Astrocyte (in vitro differentiated cells and primary cell): ENCODE results near the gene HEXD. TPM values are rescaled to one million over a fixed set of nuclear protein-coding genes. Genes with fewer than 3 reads are reported as not detected.

ENCODE experiments used
- DNase-seq: peaks from one replicate; pipeline ENCODE4 v3.0.0-alpha.2; 2010; ENCODE audit warnings: low read depth
- FAIRE-seq: peaks from 2 replicates; lab custom pipeline; 2011; peaks lifted over from hg19 to GRCh38; lab: Jason Lieb, UNC
- H2AFZ ChIP-seq: 2 replicates; pipeline ENCODE4 v1.6.0; 2012; ENCODE audit warnings: low read depth, low read length, inconsistent platforms
- H3K27ac ChIP-seq: 2 replicates; pipeline ENCODE4 v1.5.1; 2011; ENCODE audit warnings: low read depth, low read length, inconsistent platforms
- H3K27me3 ChIP-seq: 2 replicates; pipeline ENCODE4 v1.6.0; 2011; ENCODE audit warnings: low read length, inconsistent platforms; ENCODE audit not compliant: insufficient read depth
- H3K36me3 ChIP-seq: 2 replicates; pipeline ENCODE4 v1.5.1; 2011; ENCODE audit warnings: low read length, inconsistent platforms; ENCODE audit not compliant: insufficient read depth
- H3K4me1 ChIP-seq: 2 replicates; pipeline ENCODE4 v1.5.1; 2011; ENCODE audit warnings: low read length, inconsistent platforms; ENCODE audit not compliant: insufficient read depth
- H3K4me2 ChIP-seq: 2 replicates; pipeline ENCODE4 v1.6.0; 2012; ENCODE audit warnings: low read length, inconsistent platforms
- H3K4me3 ChIP-seq: 2 replicates; pipeline ENCODE4 v1.5.1; 2011; ENCODE audit warnings: low read depth, mild to moderate bottlenecking, low read length, inconsistent platforms; ENCODE audit not compliant: insufficient read depth
- H3K79me2 ChIP-seq: 2 replicates; pipeline ENCODE4 v1.6.0; 2012; ENCODE audit warnings: mild to moderate bottlenecking, low read length, inconsistent platforms; ENCODE audit not compliant: insufficient read depth
- H3K9ac ChIP-seq: 2 replicates; pipeline ENCODE4 v1.6.0; 2012; ENCODE audit warnings: mild to moderate bottlenecking, low read length, inconsistent platforms
- H3K9me3 ChIP-seq: 2 replicates; pipeline ENCODE4 v1.5.1; 2012; ENCODE audit warnings: low read depth, mild to moderate bottlenecking, low read length, inconsistent platforms; ENCODE audit not compliant: insufficient read depth
- H4K20me1 ChIP-seq: 2 replicates; pipeline ENCODE4 v1.6.0; 2012; ENCODE audit warnings: low read length, inconsistent platforms; ENCODE audit not compliant: insufficient read depth
- H3K27ac Mint-ChIP-seq: one replicate; pipeline ENCODE4 v1.8.0; 2021; ENCODE audit warnings: mild to moderate bottlenecking, mixed read lengths; ENCODE audit not compliant: unreplicated experiment
- H3K27me3 Mint-ChIP-seq: one replicate; pipeline ENCODE4 v1.8.0; 2021; ENCODE audit warnings: low read depth, mixed read lengths; ENCODE audit not compliant: unreplicated experiment
- H3K36me3 Mint-ChIP-seq: one replicate; pipeline ENCODE4 v1.8.0; 2021; ENCODE audit warnings: low read depth, mixed read lengths; ENCODE audit not compliant: unreplicated experiment
- H3K4me1 Mint-ChIP-seq: one replicate; pipeline ENCODE4 v1.8.0; 2021; ENCODE audit warnings: low read depth, mixed read lengths; ENCODE audit not compliant: unreplicated experiment
- H3K4me3 Mint-ChIP-seq: one replicate; pipeline ENCODE4 v1.8.0; 2021; ENCODE audit warnings: mild to moderate bottlenecking, moderate library complexity, mixed read lengths; ENCODE audit not compliant: unreplicated experiment
- H3K9me3 Mint-ChIP-seq: one replicate; pipeline ENCODE4 v1.8.0; 2021; ENCODE audit warnings: mild to moderate bottlenecking, mixed read lengths; ENCODE audit not compliant: unreplicated experiment
- EZH2 ChIP-seq: IDR thresholded peaks from 2 replicates; pipeline ENCODE4 v1.6.1; 2012; ENCODE audit warnings: mild to moderate bottlenecking, low read length, inconsistent platforms; ENCODE audit not compliant: insufficient read depth
- total RNA-seq: library from RNA; stranded (reverse); gene quantifications from 2 replicates; pipeline ENCODE4 v1.2.1, GENCODE V29; 2021
- TF ChIP-seq, protein P1 (sequence below): IDR thresholded peaks from 2 replicates; pipeline ENCODE4 v1.5.1; 2011; ENCODE audit warnings: low read depth, mild to moderate bottlenecking, inconsistent platforms, low read length, moderate library complexity; ENCODE audit not compliant: insufficient read depth

Gene HEXD
- total RNA-seq, 1 donor from 2014 or later, result 11.1 TPM

DNA sequence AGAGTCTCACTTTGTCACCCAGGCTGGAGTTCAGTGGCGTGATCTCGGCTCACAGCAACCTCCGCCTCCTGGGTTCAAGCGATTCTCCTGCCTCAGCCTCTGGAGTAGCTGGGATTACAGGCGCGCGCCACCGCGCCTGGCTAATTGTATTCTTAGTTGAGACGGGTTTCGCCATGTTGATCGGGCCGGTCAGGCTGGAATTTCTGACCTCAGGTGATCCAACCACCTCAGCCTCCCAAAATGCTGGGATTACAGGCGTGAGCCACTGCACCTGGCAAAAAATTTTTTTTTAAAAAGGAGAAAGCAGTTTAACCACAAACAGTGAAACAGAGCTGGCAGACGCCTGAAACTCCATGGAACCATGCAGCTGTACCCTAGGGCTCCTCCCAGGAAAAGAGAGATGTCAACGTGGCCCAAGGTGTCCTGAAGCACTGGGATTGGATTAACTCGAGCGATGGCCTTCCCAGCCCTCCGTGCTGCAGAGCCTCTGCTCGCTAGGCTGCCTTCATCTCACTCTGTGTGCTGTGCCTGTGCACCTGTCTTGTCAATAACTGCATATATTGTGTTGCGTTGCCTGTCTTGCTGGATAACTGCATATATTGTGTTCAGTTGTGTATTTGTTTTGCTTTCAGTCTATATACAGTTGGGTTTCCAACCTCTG is 71.8 kb downstream of the HEXD start:
- Histone ChIP-seq H4K20me1 (peaks cover 3% of the 10 kb centered on the region), H3K27ac (no peak overlapping the region), H2AFZ (no peak overlapping the region), H3K36me3 (peaks cover 3% of the 10 kb centered on the region), H3K9me3 (no peaks in the 10 kb centered on the region), H3K4me1 (peaks cover 12% of the 10 kb centered on the region), H3K9ac (no peak overlapping the region), H3K79me2 (no peaks in the 10 kb centered on the region), H3K27me3 (no peaks in the 10 kb centered on the region), H3K4me2 (no peak overlapping the region), H3K4me3 (no peak overlapping the region)
- Mint-ChIP-seq H3K36me3 (peaks cover 16% of the 10 kb centered on the region), H3K4me1 (no peaks in the 10 kb centered on the region), H3K4me3 (no peak overlapping the region), H3K9me3 (no peaks in the 10 kb centered on the region), H3K27ac (no peak overlapping the region), H3K27me3 (peaks cover 3% of the 10 kb centered on the region)
- DNase-seq, result no peak
- no peak for TF ChIP-seq EZH2
- TF ChIP-seq, protein P1, sequence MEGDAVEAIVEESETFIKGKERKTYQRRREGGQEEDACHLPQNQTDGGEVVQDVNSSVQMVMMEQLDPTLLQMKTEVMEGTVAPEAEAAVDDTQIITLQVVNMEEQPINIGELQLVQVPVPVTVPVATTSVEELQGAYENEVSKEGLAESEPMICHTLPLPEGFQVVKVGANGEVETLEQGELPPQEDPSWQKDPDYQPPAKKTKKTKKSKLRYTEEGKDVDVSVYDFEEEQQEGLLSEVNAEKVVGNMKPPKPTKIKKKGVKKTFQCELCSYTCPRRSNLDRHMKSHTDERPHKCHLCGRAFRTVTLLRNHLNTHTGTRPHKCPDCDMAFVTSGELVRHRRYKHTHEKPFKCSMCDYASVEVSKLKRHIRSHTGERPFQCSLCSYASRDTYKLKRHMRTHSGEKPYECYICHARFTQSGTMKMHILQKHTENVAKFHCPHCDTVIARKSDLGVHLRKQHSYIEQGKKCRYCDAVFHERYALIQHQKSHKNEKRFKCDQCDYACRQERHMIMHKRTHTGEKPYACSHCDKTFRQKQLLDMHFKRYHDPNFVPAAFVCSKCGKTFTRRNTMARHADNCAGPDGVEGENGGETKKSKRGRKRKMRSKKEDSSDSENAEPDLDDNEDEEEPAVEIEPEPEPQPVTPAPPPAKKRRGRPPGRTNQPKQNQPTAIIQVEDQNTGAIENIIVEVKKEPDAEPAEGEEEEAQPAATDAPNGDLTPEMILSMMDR, result no peak
- FAIRE-seq, result no peak

DNA sequence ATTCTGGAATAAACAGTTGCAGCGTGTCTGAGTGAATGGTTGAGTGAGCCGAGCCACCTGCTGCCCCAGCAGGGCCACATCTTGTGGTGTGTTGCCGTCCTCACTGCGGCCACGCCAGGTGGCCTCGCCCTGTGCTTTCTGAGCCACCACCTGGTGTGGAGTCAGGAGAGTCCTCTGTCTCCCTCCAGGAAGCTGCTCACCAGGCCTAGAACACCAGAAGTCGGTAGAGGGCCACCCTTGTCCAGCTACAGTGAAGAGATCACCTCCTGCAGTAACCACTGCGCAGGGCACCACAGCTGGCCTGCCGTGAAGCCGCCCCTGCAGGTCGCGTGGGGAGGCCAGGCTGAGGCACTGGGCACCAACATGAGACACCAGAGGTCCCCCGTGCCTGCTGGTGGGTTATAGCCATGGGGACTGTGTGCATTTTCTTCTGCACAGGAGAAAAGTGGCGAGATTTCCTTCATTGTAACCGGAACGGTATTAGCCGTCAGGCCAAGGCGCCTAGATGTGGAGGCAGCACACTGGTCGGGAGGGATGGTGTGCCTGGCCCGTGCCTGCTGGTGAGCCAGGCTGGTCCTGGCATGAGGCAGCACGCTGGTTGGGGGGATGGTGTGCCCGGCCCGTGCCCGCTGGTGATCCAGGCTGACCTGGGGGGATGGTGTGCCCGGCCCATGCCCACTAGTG is 72.5 kb downstream of the HEXD start:
- peaks cover 12% of the 10 kb centered on the region for H3K4me1 ChIP-seq
- no peaks in the 10 kb centered on the region for H3K36me3 ChIP-seq
- no peak overlapping the region for H3K4me2 ChIP-seq
- Mint-ChIP-seq H3K9me3 (no peaks in the 10 kb centered on the region), H3K27me3 (peaks cover 3% of the 10 kb centered on the region), H3K36me3 (peaks cover 14% of the 10 kb centered on the region), H3K27ac (no peak overlapping the region), H3K4me3 (no peak overlapping the region), H3K4me1 (no peaks in the 10 kb centered on the region)
- no peak overlapping the region for H3K4me3 ChIP-seq
- no peak overlapping the region for H3K27ac ChIP-seq
- no peak for DNase-seq
- no peak for TF ChIP-seq EZH2
- TF ChIP-seq, protein P1, result no peak
- H3K79me2 ChIP-seq, result no peaks in the 10 kb centered on the region
- FAIRE-seq, result no peak
- H4K20me1 ChIP-seq, result peaks cover 3% of the 10 kb centered on the region
- no peaks in the 10 kb centered on the region for H3K9me3 ChIP-seq
- H3K27me3 ChIP-seq, result no peaks in the 10 kb centered on the region
- H2AFZ ChIP-seq, result no peak overlapping the region
- H3K9ac ChIP-seq, result no peak overlapping the region

DNA sequence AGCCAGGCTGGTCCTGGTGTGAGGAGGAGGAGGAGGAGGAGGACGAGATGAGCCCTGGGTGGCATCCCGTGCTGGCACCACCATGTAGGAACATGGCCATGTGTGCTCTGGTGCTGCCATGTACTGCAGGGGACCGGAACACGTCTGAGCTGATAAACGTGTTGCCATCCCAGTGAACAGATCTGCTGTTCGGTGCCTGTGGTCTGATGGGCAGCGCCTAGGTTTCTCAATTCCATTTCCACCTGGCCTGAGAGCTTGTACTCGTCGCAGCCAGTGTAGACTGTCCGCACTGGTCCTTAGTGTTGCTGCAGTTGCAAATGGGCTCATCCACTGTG is 73.0 kb downstream of the HEXD start:
- Mint-ChIP-seq H3K4me3 (no peak overlapping the region), H3K9me3 (no peaks in the 10 kb centered on the region), H3K36me3 (peaks cover 11% of the 10 kb centered on the region), H3K27ac (no peak overlapping the region), H3K4me1 (no peaks in the 10 kb centered on the region), H3K27me3 (peaks cover 3% of the 10 kb centered on the region)
- no peaks in the 10 kb centered on the region for H3K9me3 ChIP-seq
- H3K27ac ChIP-seq, result no peak overlapping the region
- no peaks in the 10 kb centered on the region for H3K36me3 ChIP-seq
- DNase-seq (no peak), FAIRE-seq (no peak)
- no peaks in the 10 kb centered on the region for H3K79me2 ChIP-seq
- H3K4me1 ChIP-seq, result peaks cover 12% of the 10 kb centered on the region
- peaks cover 3% of the 10 kb centered on the region for H4K20me1 ChIP-seq
- no peak for TF ChIP-seq EZH2
- H2AFZ ChIP-seq, result no peak overlapping the region
- no peaks in the 10 kb centered on the region for H3K27me3 ChIP-seq
- H3K4me3 ChIP-seq, result no peak overlapping the region
- H3K9ac ChIP-seq, result no peak overlapping the region
- no peak overlapping the region for H3K4me2 ChIP-seq
